DOHH2 (cell line): ENCODE results near the gene DCTN2.
"Not testable (repeated sequence)": the region's sequence is repeated elsewhere in the genome, so short reads cannot be mapped to it uniquely, and the experiment has no call there.

ENCODE experiments used
- H3F3A ChIP-seq: fragments of 200-600 bp; sonication (generic), shearing (Covaris generic); 2 replicates; pipeline ENCODE4 v1.6.0; 2016; ENCODE audit warnings: antibody characterized with exemption, mild to moderate bottlenecking; ENCODE audit not compliant: control insufficient read depth, insufficient read depth
- H3K27ac ChIP-seq: fragments of 200-600 bp; sonication (generic); 2 replicates; pipeline ENCODE4 v1.5.1; 2014; ENCODE audit warnings: low read depth, mild to moderate bottlenecking, low read length, moderate library complexity
- H3K27me3 ChIP-seq: fragments of 200-600 bp; sonication (generic); 2 replicates; pipeline ENCODE4 v1.6.1; 2014; ENCODE audit warnings: mild to moderate bottlenecking, low read length, mixed read lengths; ENCODE audit not compliant: control insufficient read depth
- H3K36me3 ChIP-seq: fragments of 200-600 bp; sonication (generic); 2 replicates; pipeline ENCODE4 v1.6.1; 2014; ENCODE audit warnings: mild to moderate bottlenecking, low read length, moderate library complexity, mixed read lengths; ENCODE audit not compliant: control insufficient read depth
- H3K4me1 ChIP-seq: fragments of 200-600 bp; sonication (generic); 2 replicates; pipeline ENCODE4 v1.6.1; 2014; ENCODE audit warnings: mild to moderate bottlenecking, low read length, mixed read lengths; ENCODE audit not compliant: control insufficient read depth
- H3K4me2 ChIP-seq: fragments of 200-600 bp; sonication (generic); 2 replicates; pipeline ENCODE4 v1.6.0; 2014; ENCODE audit warnings: mild to moderate bottlenecking, low read length, moderate library complexity
- H3K4me3 ChIP-seq: fragments of 200-600 bp; sonication (generic); 2 replicates; pipeline ENCODE4 v1.5.1; 2014; ENCODE audit warnings: mild to moderate bottlenecking, low read length, mixed read lengths
- H3K79me2 ChIP-seq: fragments of 200-600 bp; sonication (generic); 2 replicates; pipeline ENCODE4 v1.6.1; 2014; ENCODE audit warnings: mild to moderate bottlenecking, low read length, mixed read lengths; ENCODE audit not compliant: control insufficient read depth
- H3K9me2 ChIP-seq: fragments of 200-600 bp; sonication (generic); replicated peaks from 2 replicates; pipeline ENCODE4 v1.6.1; 2014; ENCODE audit warnings: mild to moderate bottlenecking, low read length, mixed read lengths; ENCODE audit not compliant: control insufficient read depth
- H3K9me3 ChIP-seq: fragments of 200-600 bp; sonication (generic); 2 replicates; pipeline ENCODE4 v1.6.1; 2014; ENCODE audit warnings: antibody characterized with exemption, low read length, mixed read lengths; ENCODE audit not compliant: control insufficient read depth, insufficient read depth
- H4K20me1 ChIP-seq: fragments of 200-600 bp; sonication (generic); 2 replicates; pipeline ENCODE4 v1.6.0; 2014; ENCODE audit warnings: low read depth, mild to moderate bottlenecking, antibody characterized with exemption, low read length, moderate library complexity; ENCODE audit not compliant: control insufficient read depth, insufficient read depth
- CTCF ChIP-seq: fragments of 200-600 bp; sonication (generic); IDR thresholded peaks from one replicate; pipeline ENCODE4 v1.5.1; 2014; ENCODE audit warnings: antibody characterized with exemption, mild to moderate bottlenecking, low read depth, low read length; ENCODE audit not compliant: poor library complexity, severe bottlenecking
- EZH2phosphoT487 ChIP-seq: fragments of 200-600 bp; sonication (generic); IDR thresholded peaks from 2 replicates; pipeline ENCODE4 v1.6.1; 2017; ENCODE audit warnings: borderline replicate concordance, mild to moderate bottlenecking, antibody characterized with exemption, low read length, moderate library complexity, mixed read lengths

Gene DCTN2

GRCh38 chr12:57591782-57592325 lies 44.9 kb upstream of the DCTN2 start:
- H3F3A ChIP-seq, result no peaks in the 10 kb centered on the region
- peaks cover 11% of the 10 kb centered on the region for H3K27me3 ChIP-seq
- TF ChIP-seq EZH2phosphoT487 (no peak), CTCF (no peak)
- H3K9me2 ChIP-seq, result no peaks in the 10 kb centered on the region
- H3K27ac ChIP-seq, result no peak overlapping the region
- H3K9me3 ChIP-seq, result no peaks in the 10 kb centered on the region
- H3K4me3 ChIP-seq, result peak overlapping the region; percentile 96
- H4K20me1 ChIP-seq, result no peaks in the 10 kb centered on the region
- peaks cover 16% of the 10 kb centered on the region for H3K79me2 ChIP-seq
- H3K4me1 ChIP-seq, result peaks cover 16% of the 10 kb centered on the region
- peak overlapping the region; percentile 92 for H3K4me2 ChIP-seq
- H3K36me3 ChIP-seq, result peaks cover 5% of the 10 kb centered on the region

- Histone ChIP-seq H3K4me2 (peak within 1 kb of the TSS; percentile 92), H3K27me3 (peaks cover 17% of the 10 kb centered on the region), H3K4me1 (peaks cover 16% of the 10 kb centered on the region), H3K27ac (no peak within 1 kb of the TSS), H3K36me3 (peaks cover 5% of the 10 kb centered on the region), H3F3A (no peaks in the 10 kb centered on the region), H4K20me1 (no peaks in the 10 kb centered on the region), H3K79me2 (peaks cover 16% of the 10 kb centered on the region), H3K9me3 (no peaks in the 10 kb centered on the region), H3K9me2 (no peaks in the 10 kb centered on the region), H3K4me3 (peak within 1 kb of the TSS; percentile 96)
- TF ChIP-seq CTCF (no peak), EZH2phosphoT487 (no peak)
These were observed 44.1 kb upstream of the DCTN2 start, which contains the start of gene PIP4K2C for GRCh38 chr12:57590864-57591781. Gene PIP4K2C, plus strand, starts transcription at chr12:57591192. Its CDS starts 98 bp downstream, at chr12:57591290.

GRCh38 chr12:57590479-57590863 lies 43.5 kb upstream of the DCTN2 start:
- no peak for TF ChIP-seq EZH2phosphoT487
- no peak for TF ChIP-seq CTCF
- H3K27ac ChIP-seq, result no peak overlapping the region

GRCh38 chr12:57588951-57589610 lies 42.1 kb upstream of the DCTN2 start:
- not testable (repeated sequence) for H3K9me3 ChIP-seq, H3K27ac ChIP-seq, H3K9me2 ChIP-seq, H4K20me1 ChIP-seq, H3K36me3 ChIP-seq, H3K4me2 ChIP-seq, H3F3A ChIP-seq, H3K4me3 ChIP-seq
- H3K79me2 ChIP-seq, result peaks cover 16% of the 10 kb centered on the region
- peaks cover 16% of the 10 kb centered on the region for H3K4me1 ChIP-seq
- peaks cover 36% of the 10 kb centered on the region for H3K27me3 ChIP-seq

More at GRCh38 chr12:57590479-57590863, 43.5 kb upstream of the DCTN2 start:
- H3K79me2 ChIP-seq, result peaks cover 16% of the 10 kb centered on the region
- H3K4me2 ChIP-seq, result peak overlapping the region; percentile 92
- no peaks in the 10 kb centered on the region for H4K20me1 ChIP-seq
- no peaks in the 10 kb centered on the region for H3K9me3 ChIP-seq
- H3K4me1 ChIP-seq, result peaks cover 16% of the 10 kb centered on the region
- no peaks in the 10 kb centered on the region for H3K36me3 ChIP-seq
- H3K9me2 ChIP-seq, result no peaks in the 10 kb centered on the region
- peak overlapping the region; percentile 96 for H3K4me3 ChIP-seq
- H3F3A ChIP-seq, result no peaks in the 10 kb centered on the region
- peaks cover 22% of the 10 kb centered on the region for H3K27me3 ChIP-seq
